OCI-LY1 (cell line): ENCODE measurements around the gene PDLIM5.
A peak's percentile ranks its signal among the peaks of the same experiment; 100 is the strongest.

Experiments used
- H2AFZ ChIP-seq: fragments of 200-600 bp; sonication (generic), shearing (Covaris generic); 2 replicates; pipeline ENCODE4 v1.6.0; 2014; ENCODE audit warnings: antibody characterized with exemption, mild to moderate bottlenecking, low read length
- H3F3A ChIP-seq: fragments of 200-600 bp; sonication (generic), shearing (Covaris generic); 2 replicates; pipeline ENCODE4 v1.6.0; 2014; ENCODE audit warnings: mild to moderate bottlenecking, antibody characterized with exemption, low read length, moderate library complexity; ENCODE audit not compliant: insufficient read depth
- H3K27ac ChIP-seq: fragments of 200-600 bp; sonication (generic); 2 replicates; pipeline ENCODE4 v1.5.1; 2014; ENCODE audit warnings: low read length, mixed run types, mild to moderate bottlenecking, low read depth; ENCODE audit not compliant: poor library complexity, severe bottlenecking
- H3K27me3 ChIP-seq: fragments of 200-600 bp; sonication (generic); 2 replicates; pipeline ENCODE4 v1.6.0; 2014; ENCODE audit warnings: antibody characterized with exemption, mild to moderate bottlenecking, low read length, moderate library complexity; ENCODE audit not compliant: insufficient read depth
- H3K36me3 ChIP-seq: fragments of 200-600 bp; sonication (generic); 2 replicates; pipeline ENCODE4 v1.6.1; 2014; ENCODE audit warnings: mild to moderate bottlenecking, antibody characterized with exemption, low read length, moderate library complexity, mixed read lengths; ENCODE audit not compliant: insufficient read depth
- H3K4me1 ChIP-seq: fragments of 200-600 bp; sonication (generic); 2 replicates; pipeline ENCODE4 v1.5.1; 2014; ENCODE audit warnings: mild to moderate bottlenecking, low read length, moderate library complexity; ENCODE audit not compliant: insufficient read depth, severe bottlenecking
- H3K4me2 ChIP-seq: fragments of 200-600 bp; sonication (generic), shearing (Covaris generic); 2 replicates; pipeline ENCODE4 v1.6.1; 2014; ENCODE audit warnings: low read length
- H3K4me3 ChIP-seq: fragments of 200-600 bp; sonication (generic); 2 replicates; pipeline ENCODE4 v1.5.1; 2014; ENCODE audit warnings: low read length, low read depth, mild to moderate bottlenecking, mixed read lengths; ENCODE audit not compliant: poor library complexity, severe bottlenecking
- H3K79me2 ChIP-seq: fragments of 200-600 bp; shearing (Covaris generic); 2 replicates; pipeline ENCODE4 v1.6.1; 2016; ENCODE audit warnings: mixed run types, low read length, mixed read lengths; ENCODE audit not compliant: insufficient read depth
- H3K9ac ChIP-seq: fragments of 200-600 bp; sonication (generic), shearing (Covaris generic); 2 replicates; pipeline ENCODE4 v1.6.1; 2014; ENCODE audit warnings: mild to moderate bottlenecking, low read length, mixed read lengths
- H3K9me2 ChIP-seq: fragments of 200-600 bp; sonication (generic), shearing (Covaris generic); 2 replicates; pipeline ENCODE4 v1.6.1; 2014; ENCODE audit warnings: low read depth, mild to moderate bottlenecking, low read length, mixed read lengths
- H3K9me3 ChIP-seq: fragments of 200-600 bp; shearing (Covaris generic); 2 replicates; pipeline ENCODE4 v1.6.1; 2014; ENCODE audit warnings: low read length, mixed read lengths
- H4K20me1 ChIP-seq: fragments of 200-600 bp; sonication (generic), shearing (Covaris generic); 2 replicates; pipeline ENCODE4 v1.6.0; 2016; ENCODE audit warnings: mild to moderate bottlenecking, low read length; ENCODE audit not compliant: insufficient read depth
- EZH2 ChIP-seq: fragments of 200-600 bp; sonication (generic), shearing (Covaris generic); IDR thresholded peaks from 2 replicates; pipeline ENCODE4 v1.8.0; 2017; ENCODE audit warnings: borderline replicate concordance, mixed run types, mild to moderate bottlenecking, antibody characterized with exemption, low read length, moderate library complexity, mixed read lengths
- TF ChIP-seq, protein P1 (sequence below): fragments of 200-600 bp; sonication (generic), shearing (Covaris generic); IDR thresholded peaks from 2 replicates; pipeline ENCODE4 v1.5.1; 2017; ENCODE audit warnings: mild to moderate bottlenecking, antibody characterized with exemption, low read length, moderate library complexity, mixed read lengths

The PDLIM5 gene

DNA sequence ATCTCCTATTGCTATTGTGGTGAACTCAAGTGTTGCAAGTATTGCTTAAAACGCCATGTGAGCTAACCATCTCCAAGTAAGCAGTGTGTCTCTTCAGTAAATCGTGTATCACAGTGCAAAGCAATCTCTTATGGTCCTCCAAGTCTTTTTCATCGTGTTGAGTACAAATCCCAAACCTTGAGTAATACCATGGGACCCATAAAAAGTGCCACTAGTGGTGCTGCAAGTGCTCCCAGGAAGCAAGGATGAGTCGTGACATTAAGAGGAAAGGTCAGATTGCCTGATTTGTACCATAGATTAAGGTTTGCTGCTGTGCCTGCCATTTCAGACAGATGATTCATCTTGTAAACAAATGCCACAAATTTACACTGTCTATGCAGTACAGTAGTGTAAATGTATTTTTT lies 239.1 kb downstream of the PDLIM5 start:
- Histone ChIP-seq H3K4me1 (peaks cover 19% of the 10 kb centered on the region), H2AFZ (peak overlapping the region; percentile 44), H3K27ac (no peak overlapping the region), H3K4me2 (no peak overlapping the region), H3F3A (no peaks in the 10 kb centered on the region), H3K9ac (no peak overlapping the region), H3K36me3 (no peaks in the 10 kb centered on the region), H3K79me2 (no peaks in the 10 kb centered on the region), H3K9me2 (no peaks in the 10 kb centered on the region), H3K27me3 (no peaks in the 10 kb centered on the region), H3K9me3 (no peaks in the 10 kb centered on the region), H4K20me1 (no peaks in the 10 kb centered on the region), H3K4me3 (no peak overlapping the region)
- TF ChIP-seq, protein P1, sequence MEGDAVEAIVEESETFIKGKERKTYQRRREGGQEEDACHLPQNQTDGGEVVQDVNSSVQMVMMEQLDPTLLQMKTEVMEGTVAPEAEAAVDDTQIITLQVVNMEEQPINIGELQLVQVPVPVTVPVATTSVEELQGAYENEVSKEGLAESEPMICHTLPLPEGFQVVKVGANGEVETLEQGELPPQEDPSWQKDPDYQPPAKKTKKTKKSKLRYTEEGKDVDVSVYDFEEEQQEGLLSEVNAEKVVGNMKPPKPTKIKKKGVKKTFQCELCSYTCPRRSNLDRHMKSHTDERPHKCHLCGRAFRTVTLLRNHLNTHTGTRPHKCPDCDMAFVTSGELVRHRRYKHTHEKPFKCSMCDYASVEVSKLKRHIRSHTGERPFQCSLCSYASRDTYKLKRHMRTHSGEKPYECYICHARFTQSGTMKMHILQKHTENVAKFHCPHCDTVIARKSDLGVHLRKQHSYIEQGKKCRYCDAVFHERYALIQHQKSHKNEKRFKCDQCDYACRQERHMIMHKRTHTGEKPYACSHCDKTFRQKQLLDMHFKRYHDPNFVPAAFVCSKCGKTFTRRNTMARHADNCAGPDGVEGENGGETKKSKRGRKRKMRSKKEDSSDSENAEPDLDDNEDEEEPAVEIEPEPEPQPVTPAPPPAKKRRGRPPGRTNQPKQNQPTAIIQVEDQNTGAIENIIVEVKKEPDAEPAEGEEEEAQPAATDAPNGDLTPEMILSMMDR: no peak
- no peak for TF ChIP-seq EZH2

DNA sequence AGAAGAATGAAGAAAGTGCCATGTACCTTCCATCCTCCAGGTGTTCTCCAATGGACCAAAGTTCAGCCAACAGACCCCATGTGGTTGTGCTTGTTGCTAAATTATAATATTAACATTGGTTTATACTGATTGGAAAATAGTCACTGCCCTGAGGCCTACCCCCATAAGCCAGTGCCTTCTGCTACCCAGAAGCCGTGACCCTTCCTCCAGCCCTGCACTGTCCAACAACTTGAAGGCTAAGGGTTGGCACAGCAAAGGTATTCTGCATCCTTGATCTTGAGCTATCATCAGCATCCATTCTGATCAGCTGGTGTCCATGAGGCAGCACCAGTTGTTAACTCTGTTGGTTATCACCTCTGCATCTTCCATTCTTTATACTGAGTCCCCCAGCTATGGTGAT lies 239.8 kb downstream of the PDLIM5 start:
- Histone ChIP-seq H4K20me1 (no peaks in the 10 kb centered on the region), H3K4me3 (no peak overlapping the region), H3K4me1 (peaks cover 20% of the 10 kb centered on the region), H2AFZ (no peak overlapping the region), H3K9ac (no peak overlapping the region), H3K27ac (no peak overlapping the region), H3K4me2 (no peak overlapping the region), H3K36me3 (no peaks in the 10 kb centered on the region), H3K9me3 (no peaks in the 10 kb centered on the region), H3K27me3 (no peaks in the 10 kb centered on the region), H3K9me2 (no peaks in the 10 kb centered on the region), H3F3A (no peaks in the 10 kb centered on the region), H3K79me2 (no peaks in the 10 kb centered on the region)
- TF ChIP-seq EZH2: no peak
- TF ChIP-seq, protein P1: no peak

DNA sequence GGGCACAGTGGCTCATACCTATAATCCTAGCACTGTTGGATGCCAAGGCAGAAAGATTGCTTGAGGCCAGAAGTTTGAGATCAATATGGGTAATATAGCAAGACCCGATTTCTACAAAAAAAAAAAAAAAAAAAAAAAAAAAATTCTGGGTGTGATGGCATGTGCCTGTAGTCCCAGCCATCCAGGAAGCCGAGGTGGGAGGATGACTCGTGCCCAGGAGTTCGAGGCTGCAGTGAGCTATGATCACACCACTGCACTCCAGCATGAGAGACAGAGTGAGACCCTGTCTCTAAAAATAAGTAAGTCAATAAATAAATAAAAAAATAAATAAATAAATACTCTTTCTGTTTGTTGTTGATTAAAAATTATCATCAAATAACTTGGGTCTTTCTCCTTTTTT lies 243.6 kb downstream of the PDLIM5 start:
- TF ChIP-seq EZH2: no peak
- TF ChIP-seq, protein P1: no peak

More for the DNA sequence above, 243.6 kb downstream of the PDLIM5 start:
- Histone ChIP-seq H3K4me1 (peaks cover 10% of the 10 kb centered on the region), H3K4me2 (no peak overlapping the region), H3F3A (no peaks in the 10 kb centered on the region), H3K79me2 (no peaks in the 10 kb centered on the region), H3K4me3 (no peak overlapping the region), H4K20me1 (no peaks in the 10 kb centered on the region), H3K9me3 (no peaks in the 10 kb centered on the region), H3K27me3 (no peaks in the 10 kb centered on the region), H3K36me3 (no peaks in the 10 kb centered on the region), H3K9me2 (no peaks in the 10 kb centered on the region), H3K27ac (no peak overlapping the region), H2AFZ (no peak overlapping the region), H3K9ac (no peak overlapping the region)
